RWPE2 (cell line): Measurements from ENCODE around the gene CGNL1.

Source experiments
- ATAC-seq: fragments of 200-7000 bp; cut with Tn5 transposase; 3 replicates; pipeline ENCODE4 v1.9.1; 2021; ENCODE audit warnings: low read depth
- DNase-seq: peaks from one replicate; pipeline ENCODE4 v3.0.0-alpha.2; 2020; ENCODE audit warnings: low spot score
- H3K27ac ChIP-seq: fragments of 450-650 bp; 2 replicates; pipeline ENCODE4 v1.5.1; 2017; ENCODE audit warnings: mild to moderate bottlenecking; ENCODE audit not compliant: poor library complexity, severe bottlenecking
- H3K27me3 ChIP-seq: fragments of 250-450 bp; sonication (Bioruptor Pico); 2 replicates; pipeline ENCODE4 v1.5.1; 2021; ENCODE audit warnings: mild to moderate bottlenecking, moderate library complexity; ENCODE audit not compliant: insufficient read depth, poor library complexity, severe bottlenecking
- H3K36me3 ChIP-seq: fragments of 250-450 bp; sonication (Bioruptor Pico); 2 replicates; pipeline ENCODE4 v1.5.1; 2020; ENCODE audit warnings: low read depth, mild to moderate bottlenecking, moderate library complexity
- H3K4me1 ChIP-seq: fragments of 250-450 bp; sonication (Bioruptor Pico); 2 replicates; pipeline ENCODE4 v1.5.1; 2021; ENCODE audit warnings: mild to moderate bottlenecking, moderate library complexity; ENCODE audit not compliant: insufficient read depth, poor library complexity, severe bottlenecking
- H3K4me3 ChIP-seq: fragments of 250-450 bp; sonication (Bioruptor Pico); 2 replicates; pipeline ENCODE4 v1.5.1; 2021; ENCODE audit warnings: mild to moderate bottlenecking, moderate library complexity; ENCODE audit not compliant: severe bottlenecking
- H3K9me3 ChIP-seq: fragments of 250-450 bp; sonication (Bioruptor Pico); 2 replicates; pipeline ENCODE4 v1.5.1; 2021; ENCODE audit warnings: mild to moderate bottlenecking, moderate library complexity; ENCODE audit not compliant: severe bottlenecking
- CTCF ChIP-seq: fragments of 450-650 bp; IDR thresholded peaks from one replicate; pipeline ENCODE4 v1.5.1; 2017; ENCODE audit warnings: mild to moderate bottlenecking, moderate library complexity; ENCODE audit not compliant: poor library complexity, severe bottlenecking

CGNL1 gene

GRCh38 chr15:57451555-57451954 lies 75.2 kb downstream of the CGNL1 start:
- H3K36me3 ChIP-seq, result no peaks in the 10 kb centered on the region
- no peak overlapping the region for H3K4me3 ChIP-seq
- no peak for TF ChIP-seq CTCF
- no peaks in the 10 kb centered on the region for H3K9me3 ChIP-seq
- DNase-seq (no peak), ATAC-seq (no peak)
- no peaks in the 10 kb centered on the region for H3K27me3 ChIP-seq
- H3K4me1 ChIP-seq, result no peaks in the 10 kb centered on the region
- no peak overlapping the region for H3K27ac ChIP-seq

- H3K4me1 ChIP-seq, result no peaks in the 10 kb centered on the region
- H3K4me3 ChIP-seq, result no peak overlapping the region
- no peak for TF ChIP-seq CTCF
- no peak for ATAC-seq
- H3K27me3 ChIP-seq, result no peaks in the 10 kb centered on the region
- H3K9me3 ChIP-seq, result no peaks in the 10 kb centered on the region
- H3K27ac ChIP-seq, result no peak overlapping the region
- no peaks in the 10 kb centered on the region for H3K36me3 ChIP-seq
- no peak for DNase-seq
Measured at GRCh38 chr15:57452090-57452754, 75.9 kb downstream of the CGNL1 start.

GRCh38 chr15:57455929-57456328 lies 79.6 kb downstream of the CGNL1 start:
- Histone ChIP-seq H3K36me3 (no peaks in the 10 kb centered on the region), H3K9me3 (no peaks in the 10 kb centered on the region), H3K27ac (no peak overlapping the region), H3K4me1 (no peaks in the 10 kb centered on the region), H3K4me3 (no peak overlapping the region), H3K27me3 (no peaks in the 10 kb centered on the region)
- DNase-seq, result no peak
- no peak for ATAC-seq
- no peak for TF ChIP-seq CTCF

- Histone ChIP-seq H3K9me3 (no peaks in the 10 kb centered on the region), H3K27ac (no peak overlapping the region), H3K4me3 (no peak overlapping the region), H3K36me3 (no peaks in the 10 kb centered on the region), H3K4me1 (no peaks in the 10 kb centered on the region), H3K27me3 (no peaks in the 10 kb centered on the region)
- no peak for ATAC-seq
- no peak for TF ChIP-seq CTCF
- no peak for DNase-seq
Measured at GRCh38 chr15:57456559-57456958, 80.3 kb downstream of the CGNL1 start.

- H3K27me3 ChIP-seq, result no peaks in the 10 kb centered on the region
- H3K4me1 ChIP-seq, result no peaks in the 10 kb centered on the region
- DNase-seq, result no peak
- ATAC-seq, result no peak
- H3K9me3 ChIP-seq, result no peaks in the 10 kb centered on the region
- H3K4me3 ChIP-seq, result no peak overlapping the region
- no peak overlapping the region for H3K27ac ChIP-seq
- no peaks in the 10 kb centered on the region for H3K36me3 ChIP-seq
- no peak for TF ChIP-seq CTCF
Measured at GRCh38 chr15:57457726-57458125, 81.4 kb downstream of the CGNL1 start.
